H1 (cell line): Measurements from ENCODE around the gene PTPRD. TPM values are rescaled to one million over a fixed set of nuclear protein-coding genes. Genes with fewer than 3 reads are reported as not detected.

ENCODE experiments used
- CTCF ChIA-PET: fragments of 300-600 bp; sonication (Branson Sonifier 250); formaldehyde crosslinking; loops from one replicate; lab custom pipeline; 2021; ENCODE audit not compliant: partially characterized antibody; lab: Charles Lee
- POLR2A ChIA-PET: fragments of 300-600 bp; sonication (Branson Sonifier 250); formaldehyde crosslinking; loops from one replicate; lab custom pipeline; 2021; ENCODE audit warnings: inconsistent platforms; ENCODE audit not compliant: partially characterized antibody; lab: Charles Lee
- DNase-seq, 2 experiments: peaks; one replicate each; pipeline versions ENCODE4 v3.0.0 to v3.0.0-alpha.2; 2010 to 2022; ENCODE audit warnings: low spot score in 2 of 2, low read depth in 1 of 2, mixed read lengths in 1 of 2
- FAIRE-seq: peaks from 2 replicates; lab custom pipeline; 2011; peaks lifted over from hg19 to GRCh38; lab: Jason Lieb, UNC
- H2AFZ ChIP-seq: 2 replicates; pipeline ENCODE4 v1.8.1; 2012; ENCODE audit warnings: low read length, inconsistent platforms
- H2AK5ac ChIP-seq: 2 replicates; pipeline ENCODE4 v1.6.1; 2013; ENCODE audit warnings: low read depth, low read length
- H2BK120ac ChIP-seq: replicated peaks from 2 replicates; pipeline ENCODE3; 2013; ENCODE audit warnings: low read depth, low read length, inconsistent platforms
- H2BK12ac ChIP-seq: 2 replicates; pipeline ENCODE4 v1.6.1; 2013; ENCODE audit warnings: low read depth, low read length
- H2BK15ac ChIP-seq: 2 replicates; pipeline ENCODE4 v1.6.1; 2013; ENCODE audit warnings: low read length
- H2BK20ac ChIP-seq: 2 replicates; pipeline ENCODE4 v1.6.1; 2013; ENCODE audit warnings: low read length
- H2BK5ac ChIP-seq: 2 replicates; pipeline ENCODE4 v1.6.1; 2013; ENCODE audit warnings: low read depth, low read length
- H3K14ac ChIP-seq: 2 replicates; pipeline ENCODE4 v1.6.1; 2013; ENCODE audit warnings: inconsistent platforms; ENCODE audit not compliant: insufficient read length
- H3K18ac ChIP-seq: 2 replicates; pipeline ENCODE4 v1.6.1; 2013; ENCODE audit warnings: low read length; ENCODE audit errors: extremely low read depth
- H3K23ac ChIP-seq: 2 replicates; pipeline ENCODE4 v1.6.1; 2013; ENCODE audit warnings: inconsistent platforms; ENCODE audit not compliant: insufficient read length
- H3K23me2 ChIP-seq: 2 replicates; pipeline ENCODE4 v1.6.1; 2013; ENCODE audit warnings: low read depth, low read length
- H3K27ac ChIP-seq: 2 replicates; pipeline ENCODE4 v1.6.1; 2011; ENCODE audit warnings: low read depth, low read length, inconsistent platforms
- H3K27me3 ChIP-seq, 4 experiments: replicated peaks in 1 of 4; 1 replicate in 1 of 4; 2 replicates in 3 of 4; pipeline versions ENCODE4 v1.6.1 to v1.8.1; 2011 to 2013; ENCODE audit warnings: low read length in 3 of 4, mild to moderate bottlenecking in 3 of 4, inconsistent platforms in 2 of 4, mixed read lengths in 2 of 4, moderate library complexity in 1 of 4; ENCODE audit not compliant: control insufficient read depth in 3 of 4, insufficient read depth in 3 of 4; ENCODE audit errors: extremely low read depth in 1 of 4
- H3K36me3 ChIP-seq, 4 experiments: 2 replicates each; pipeline versions ENCODE4 v1.6.1 to v1.8.1; 2011 to 2013; ENCODE audit warnings: mild to moderate bottlenecking in 4 of 4, low read length in 3 of 4, moderate library complexity in 2 of 4, control low read depth in 1 of 4, inconsistent platforms in 1 of 4; ENCODE audit not compliant: insufficient read depth in 4 of 4, control insufficient read depth in 2 of 4
- H3K4ac ChIP-seq: replicated peaks from 2 replicates; pipeline ENCODE3; 2013; ENCODE audit warnings: low read length, low read depth, mixed read lengths, inconsistent platforms; ENCODE audit not compliant: insufficient read length
- H3K4me1 ChIP-seq, 4 experiments: replicated peaks in 1 of 4; 1 replicate in 1 of 4; 2 replicates in 3 of 4; pipeline versions ENCODE4 v1.6.1 to v1.8.1; 2011 to 2013; ENCODE audit warnings: low read length in 3 of 4, inconsistent platforms in 2 of 4, mixed read lengths in 1 of 4; ENCODE audit not compliant: insufficient read depth in 4 of 4, control insufficient read depth in 3 of 4
- H3K4me2 ChIP-seq, 2 experiments: 2 replicates each; pipeline versions ENCODE4 v1.6.1 to v1.8.1; 2011 to 2013; ENCODE audit warnings: low read depth in 2 of 2, low read length in 2 of 2, control low read depth in 1 of 2, inconsistent platforms in 1 of 2, mild to moderate bottlenecking in 1 of 2; ENCODE audit not compliant: insufficient read depth in 1 of 2
- H3K4me3 ChIP-seq, 4 experiments: fragments of 200-600, 300-600 bp in 1 of 4; sonication (generic), shearing (Covaris generic), sonication (Bioruptor Twin) in 1 of 4; 2 replicates each; pipeline versions ENCODE4 v1.5.1 to v1.8.1; 2011 to 2016; ENCODE audit warnings: low read length in 4 of 4, low read depth in 3 of 4, control low read depth in 2 of 4, inconsistent platforms in 2 of 4, mild to moderate bottlenecking in 2 of 4, mixed read lengths in 1 of 4, moderate library complexity in 1 of 4; ENCODE audit not compliant: insufficient read depth in 2 of 4; ENCODE audit errors: extremely low read depth in 1 of 4
- H3K56ac ChIP-seq: replicated peaks from 2 replicates; pipeline ENCODE3; 2013; ENCODE audit warnings: low read depth, mild to moderate bottlenecking, mixed read lengths, low read length, inconsistent platforms; ENCODE audit not compliant: insufficient read length
- H3K79me1 ChIP-seq: 2 replicates; pipeline ENCODE4 v1.6.1; 2013; ENCODE audit warnings: low read depth, low read length, control low read depth
- H3K79me2 ChIP-seq, 2 experiments: 2 replicates each; pipeline versions ENCODE4 v1.6.1 to v1.8.1; 2012 to 2013; ENCODE audit warnings: low read length in 2 of 2, mild to moderate bottlenecking in 2 of 2, inconsistent platforms in 1 of 2; ENCODE audit not compliant: insufficient read depth in 2 of 2, control insufficient read depth in 1 of 2
- H3K9ac ChIP-seq, 4 experiments: replicated peaks in 1 of 4; 1 replicate in 1 of 4; 2 replicates in 3 of 4; pipeline versions ENCODE4 v1.6.1 to v1.8.1; 2011 to 2013; ENCODE audit warnings: low read depth in 3 of 4, low read length in 3 of 4, control low read depth in 2 of 4, mild to moderate bottlenecking in 2 of 4, moderate library complexity in 2 of 4, inconsistent platforms in 1 of 4; ENCODE audit errors: extremely low read depth in 1 of 4
- H3K9me3 ChIP-seq, 2 experiments: 2 replicates each; pipeline versions ENCODE4 v1.6.1 to v1.8.1; 2012 to 2013; ENCODE audit warnings: mild to moderate bottlenecking in 2 of 2, moderate library complexity in 2 of 2, control low read depth in 1 of 2, inconsistent platforms in 1 of 2, low read depth in 1 of 2, low read length in 1 of 2, mixed read lengths in 1 of 2; ENCODE audit not compliant: insufficient read depth in 2 of 2
- H4K20me1 ChIP-seq, 2 experiments: replicated peaks in 1 of 2; 2 replicates each; pipeline versions ENCODE3 to v1.8.1; 2011 to 2013; ENCODE audit warnings: inconsistent platforms in 2 of 2, low read length in 2 of 2, mild to moderate bottlenecking in 1 of 2; ENCODE audit not compliant: insufficient read depth in 2 of 2, control insufficient read depth in 1 of 2
- H4K5ac ChIP-seq: 2 replicates; pipeline ENCODE4 v1.6.1; 2013; ENCODE audit warnings: low read length, low read depth, mixed read lengths, inconsistent platforms; ENCODE audit not compliant: insufficient read length
- H4K8ac ChIP-seq: 2 replicates; pipeline ENCODE4 v1.8.0; 2013; ENCODE audit warnings: mild to moderate bottlenecking, moderate library complexity, low read length, inconsistent platforms; ENCODE audit not compliant: insufficient read depth; ENCODE audit errors: extremely low read depth
- H4K91ac ChIP-seq: replicated peaks from 2 replicates; pipeline ENCODE3; 2013; ENCODE audit warnings: low read length, mixed read lengths, inconsistent platforms; ENCODE audit not compliant: insufficient read length
- KDM5A ChIP-seq: fragments of 200-600 bp; IDR thresholded peaks from 2 replicates; pipeline ENCODE4 v1.7.1; 2012; ENCODE audit warnings: mild to moderate bottlenecking, low read length, inconsistent platforms, mixed read lengths
- SP2 ChIP-seq: IDR thresholded peaks from 2 replicates; pipeline ENCODE4 v1.6.1; 2012; ENCODE audit warnings: mild to moderate bottlenecking, low read length, inconsistent platforms
- WGBS, 2 experiments: shearing (Covaris generic) in 1 of 2; methylation state at CpG; one replicate each; pipeline versions ENCODE4 v1.1.6 to v1.1.7; 2013 to 2015; ENCODE audit warnings: low lambda C conversion rate in 2 of 2, mixed read lengths in 2 of 2, inconsistent platforms in 1 of 2, low coverage in 1 of 2, missing lambda C conversion rate in 1 of 2; ENCODE audit not compliant: insufficient replicate concordance in 2 of 2, insufficient coverage in 1 of 2, insufficient read length in 1 of 2; ENCODE audit errors: extremely low coverage in 1 of 2, missing lambda C conversion rate in 1 of 2; 5-methylcytosine and 5-hydroxymethylcytosine counted together
- polyA plus RNA-seq, 7 experiments: library from polyadenylated mRNA; depleted of rRNA in 3 of 7; stranded (reverse) in 5 of 7; unstranded in 2 of 7; fragments of >200 nt in 5 of 7; fragments of 200-250 nt in 2 of 7; gene quantifications; 1 replicate in 5 of 7; 2 replicates in 1 of 7; 4 replicates in 1 of 7; pipeline versions ENCODE4 v1.2.1 to v1.2.3, GENCODE V29; 2011 to 2013; ENCODE audit warnings: missing spikeins in 2 of 7, mixed read lengths in 2 of 7
- total RNA-seq: library from RNA; stranded (reverse); fragmentation: NEBNext Ultra II Directional; extraction: Animal tissue kit (Norgen Biotek cat#: 25700); gene quantifications from 2 replicates; pipeline ENCODE4 v1.2.1, GENCODE V29; 2021

The PTPRD gene
- total and polyA plus RNA-seq, 2 of the 8 experiments (the other 6 are each of a cell fraction or from before 2014, with no cell fraction given): 17.2 to 77.0 TPM

GRCh38 chr9:8903077-8903476 lies 1709.7 kb downstream of the PTPRD start:
- H3K14ac ChIP-seq: no peak overlapping the region
- H2BK15ac ChIP-seq: no peak overlapping the region
- H2AFZ ChIP-seq: no peak overlapping the region
- H3K23ac ChIP-seq: no peak overlapping the region
- H2BK120ac ChIP-seq: no peak overlapping the region
- H3K27me3 ChIP-seq: no peaks in the 10 kb centered on the region
- no peaks in the 10 kb centered on the region for H3K4me1 ChIP-seq
- H4K91ac ChIP-seq: no peak overlapping the region
- no peak overlapping the region for H2AK5ac ChIP-seq
- H3K27ac ChIP-seq: no peak overlapping the region
- H4K5ac ChIP-seq: no peak overlapping the region
- POLR2A ChIA-PET: no interaction called here
- H3K4me2 ChIP-seq: no peak overlapping the region
- H3K9me3 ChIP-seq: no peaks in the 10 kb centered on the region
- no peak overlapping the region for H2BK20ac ChIP-seq
- H3K23me2 ChIP-seq: no peaks in the 10 kb centered on the region
- no peak for DNase-seq
- H4K8ac ChIP-seq: no peak overlapping the region
- no peak overlapping the region for H3K18ac ChIP-seq
- WGBS, 2 experiments: 89% methylated on average over 5 of the region's 5 CpGs; no CpG with 5 or more reads in 1 of the 2 experiments
- no peak overlapping the region for H3K4ac ChIP-seq
- no peak overlapping the region for H3K56ac ChIP-seq
- H3K79me1 ChIP-seq: no peaks in the 10 kb centered on the region
- no peak overlapping the region for H3K4me3 ChIP-seq
- CTCF ChIA-PET: no interaction called here
- FAIRE-seq: no peak
- no peak for TF ChIP-seq SP2
- no peak for TF ChIP-seq KDM5A
- no peaks in the 10 kb centered on the region for H4K20me1 ChIP-seq
- H2BK12ac ChIP-seq: no peak overlapping the region
- no peaks in the 10 kb centered on the region for H3K79me2 ChIP-seq
- no peaks in the 10 kb centered on the region for H3K36me3 ChIP-seq
- no peak overlapping the region for H2BK5ac ChIP-seq
- H3K9ac ChIP-seq: no peak overlapping the region
